DND-41 (cell line): ENCODE data around the gene AKT3.

Experiments
- EZH2 ChIP-seq: IDR thresholded peaks from 3 replicates; pipeline ENCODE4 v1.6.1; 2012; ENCODE audit warnings: borderline replicate concordance, low read depth, mild to moderate bottlenecking, moderate library complexity, low read length, inconsistent platforms; ENCODE audit not compliant: severe bottlenecking
- TF ChIP-seq, protein P1 (sequence below): IDR thresholded peaks from 2 replicates; pipeline ENCODE4 v1.5.1; 2012; ENCODE audit warnings: borderline replicate concordance, low read length, moderate library complexity, mild to moderate bottlenecking; ENCODE audit not compliant: poor library complexity, severe bottlenecking; ENCODE audit errors: extremely low read depth

- TF ChIP-seq, protein P1, sequence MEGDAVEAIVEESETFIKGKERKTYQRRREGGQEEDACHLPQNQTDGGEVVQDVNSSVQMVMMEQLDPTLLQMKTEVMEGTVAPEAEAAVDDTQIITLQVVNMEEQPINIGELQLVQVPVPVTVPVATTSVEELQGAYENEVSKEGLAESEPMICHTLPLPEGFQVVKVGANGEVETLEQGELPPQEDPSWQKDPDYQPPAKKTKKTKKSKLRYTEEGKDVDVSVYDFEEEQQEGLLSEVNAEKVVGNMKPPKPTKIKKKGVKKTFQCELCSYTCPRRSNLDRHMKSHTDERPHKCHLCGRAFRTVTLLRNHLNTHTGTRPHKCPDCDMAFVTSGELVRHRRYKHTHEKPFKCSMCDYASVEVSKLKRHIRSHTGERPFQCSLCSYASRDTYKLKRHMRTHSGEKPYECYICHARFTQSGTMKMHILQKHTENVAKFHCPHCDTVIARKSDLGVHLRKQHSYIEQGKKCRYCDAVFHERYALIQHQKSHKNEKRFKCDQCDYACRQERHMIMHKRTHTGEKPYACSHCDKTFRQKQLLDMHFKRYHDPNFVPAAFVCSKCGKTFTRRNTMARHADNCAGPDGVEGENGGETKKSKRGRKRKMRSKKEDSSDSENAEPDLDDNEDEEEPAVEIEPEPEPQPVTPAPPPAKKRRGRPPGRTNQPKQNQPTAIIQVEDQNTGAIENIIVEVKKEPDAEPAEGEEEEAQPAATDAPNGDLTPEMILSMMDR: no peak
- no peak for TF ChIP-seq EZH2
Observed at GRCh38 chr1:243765676-243766075, 84.4 kb downstream of the AKT3 start.
